ENCODE results near the gene RAB8B. TPM values are rescaled to one million over a fixed set of nuclear protein-coding genes. Genes with fewer than 3 reads are reported as not detected.

Gene RAB8B
- total and polyA plus RNA-seq, 9 of the 15 experiments (the other 6 are each of a cell fraction or from before 2014, with no cell fraction given) = 7.8 to 32.1 (median 24.2) TPM

- BruUV-seq (replicated peaks) = no TSS peak
- DNase-seq (ENCODE audit: extremely low read depth in 1 of 4, low spot score in 3 of 4) (peak in 2 of 4 experiments; percentile 51 to 60), ATAC-seq (peak; percentile 90), FAIRE-seq (peak; percentile 87)
- Histone ChIP-seq H3K4me2 (ENCODE audit: insufficient read depth, low read length) (no peak overlapping the region), H3K9ac (ENCODE audit: insufficient read depth in 1 of 2, low read depth in 2 of 2, low read length in 2 of 2) (no peak overlapping the region), H3K27me3 (ENCODE audit: control insufficient read depth in 2 of 2, insufficient read depth in 2 of 2, low read length in 2 of 2) (no peaks in the 10 kb centered on the region), H3K36me3 (ENCODE audit: control insufficient read depth, insufficient read depth, low read length) (no peaks in the 10 kb centered on the region), H3K79me2 (ENCODE audit: control insufficient read depth, insufficient read depth, low read length) (no peaks in the 10 kb centered on the region), H3K9me1 (ENCODE audit: control insufficient read depth, insufficient read depth, low read length) (no peaks in the 10 kb centered on the region), H3K9me3 (replicated peaks; ENCODE audit: control insufficient read depth, insufficient read depth, low read depth, low read length) (no peaks in the 10 kb centered on the region), H3K4me3 (no peak overlapping the region), H4K20me1 (replicated peaks; ENCODE audit: control insufficient read depth, insufficient read depth, low read length) (no peaks in the 10 kb centered on the region), H3K27ac (ENCODE audit: extremely low read depth, low read depth, low read length) (no peak overlapping the region), H3K4me1 (replicated peaks in 1 of 2; ENCODE audit: control insufficient read depth in 2 of 2, insufficient read depth in 2 of 2, low read length in 2 of 2) (no peaks in the 10 kb centered on the region), H2AFZ (ENCODE audit: low read depth, low read length) (peak overlapping the region; percentile 80)
- in situ Hi-C loops (cut with MboI) (no loop called here), intact Hi-C loops (cut with micrococcal nuclease) (loop anchor here (10.0 kb wide), 1 partner anchor 239 kb away; no protein-coding TSS in a partner anchor)
- 86% methylated on average over 2 of the region's 2 CpGs for WGBS (ENCODE audit: insufficient coverage, low coverage, missing lambda C conversion rate)
- ChIA-PET CTCF (ENCODE audit: low intra/inter-chr PET ratio) (interaction anchor here (1.0 kb wide), 1 partner anchor 237 kb away, joined by 3 read pairs; no protein-coding TSS in a partner anchor), POLR2A (interaction anchor here (1.3 to 1.5 kb wide), 5 partner anchors 9 to 126 kb away, joined by 3 to 8 read pairs (median 4); partner anchors contain the start of gene RPS27L)
- TF ChIP-seq ARID4B (CRISPR knock-in tag; IDR thresholded peaks at IDR 0.05) (no peak), XRCC5 (IDR thresholded peaks at IDR 0.05; ENCODE audit: low read depth, low read length) (no peak), NCOA1 (IDR thresholded peaks at IDR 0.05; ENCODE audit: low read depth) (no peak), ZNF444 (CRISPR knock-in tag; IDR thresholded peaks at IDR 0.05) (no peak), ZNF282 (CRISPR knock-in tag; IDR thresholded peaks at IDR 0.05) (no peak), MAFG (tag; conservative IDR thresholded peaks at IDR 0.05) (peak; percentile 40; the same call in 1 of the 2 replicates), RAD21 (CRISPR knock-in tag; conservative IDR thresholded peaks at IDR 0.05 in 1 of 2, IDR thresholded peaks at IDR 0.05 in 1 of 2) (peak; percentile 34 to 74), CTCF (IDR thresholded peaks at IDR 0.05 in 2 of 3, conservative IDR thresholded peaks at IDR 0.05 in 1 of 3; ENCODE audit: insufficient read depth in 2 of 3, low read depth in 1 of 3, low read length in 3 of 3) (peak; percentile 23 to 60 (median 37); a peak in 3 of 6 replicates), JUNB (CRISPR knock-in tag; conservative IDR thresholded peaks at IDR 0.05) (no peak), CREB3L1 (IDR thresholded peaks at IDR 0.05; ENCODE audit: borderline replicate concordance, low read depth) (no peak), ZNF436 (CRISPR knock-in tag; IDR thresholded peaks at IDR 0.05) (no peak), HOXB6 (CRISPR knock-in tag; IDR thresholded peaks at IDR 0.05; ENCODE audit: borderline replicate concordance) (no peak), C11orf30 (IDR thresholded peaks at IDR 0.05; ENCODE audit: low read depth) (0 out of 2 replicates have a peak, but pooled peaks have one; percentile 19), SRSF1 (IDR thresholded peaks at IDR 0.05; ENCODE audit: low read depth, low read length) (no peak), RHOXF2B (CRISPR knock-in tag; conservative IDR thresholded peaks at IDR 0.05) (no peak)
These were observed 23.2 kb upstream of the RAB8B start for GRCh38 chr15:63166219-63166618.
